IMR-90 (cell line): ENCODE data around the gene PADI2.

Experiments
- CTCF ChIP-seq: conservative IDR thresholded peaks from 2 replicates; pipeline ENCODE4 v1.5.1; 2012; ENCODE audit warnings: mild to moderate bottlenecking, low read depth, low read length, improper control_type of control experiment
- POLR2A ChIP-seq: IDR thresholded peaks from 2 replicates; pipeline ENCODE4 v1.6.1; 2012; ENCODE audit warnings: mild to moderate bottlenecking, low read depth, low read length
- RAD21 ChIP-seq: IDR thresholded peaks from 2 replicates; pipeline ENCODE4 v1.6.1; 2012; ENCODE audit warnings: low read length, improper control_type of control experiment

DNA sequence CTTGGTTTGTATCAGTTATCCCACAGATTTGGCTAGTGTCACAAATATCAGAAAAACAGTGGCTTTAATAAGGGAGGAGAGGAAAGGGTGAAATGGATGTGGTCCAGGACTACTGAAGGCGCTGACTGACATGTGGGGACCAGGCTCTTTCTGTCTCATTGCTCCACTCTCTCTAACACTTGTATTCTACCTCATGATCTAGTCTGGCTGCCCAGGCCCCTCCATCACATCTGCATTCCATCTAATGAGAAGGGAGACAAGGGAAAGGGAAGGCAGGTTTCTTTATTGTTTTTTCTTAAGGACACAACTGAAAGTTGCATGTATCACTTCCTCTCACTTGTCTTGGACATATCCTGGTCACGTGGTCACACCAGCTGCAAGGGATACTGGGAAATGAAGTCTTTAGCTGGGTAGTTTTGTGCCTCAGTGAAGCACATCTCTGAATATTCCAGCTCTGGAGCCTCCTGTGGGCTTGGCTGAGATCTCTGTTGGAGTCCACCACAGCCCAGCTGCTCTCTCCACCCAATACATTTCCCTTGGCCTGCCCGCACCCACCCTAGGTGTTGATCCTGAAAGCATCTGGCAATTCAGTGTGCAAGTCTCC, 42.0 kb upstream of the PADI2 start:
- no peak for TF ChIP-seq CTCF
- no peak for TF ChIP-seq POLR2A
- no peak for TF ChIP-seq RAD21
